Kidney glomerular epithelial cell (primary cell): Measurements from ENCODE around the gene SFXN3.

Experiments
- DNase-seq: peaks from one replicate; lab custom pipeline; 2025; lab: John Stamatoyannopoulos, UW

SFXN3 gene

GRCh38 chr10:101075775-101076174, 44.7 kb downstream of the SFXN3 start:
- DNase-seq = no peak

- no peak for DNase-seq
These were observed 45.6 kb downstream of the SFXN3 start for GRCh38 chr10:101076630-101077029.

GRCh38 chr10:101079874-101080273, 48.8 kb downstream of the SFXN3 start:
- no peak for DNase-seq

GRCh38 chr10:101080933-101081931, 50.2 kb downstream of the SFXN3 start:
- DNase-seq = peak; percentile 17

GRCh38 chr10:101085846-101086245, 54.8 kb downstream of the SFXN3 start:
- no peak for DNase-seq

GRCh38 chr10:101087376-101087775, 56.3 kb downstream of the SFXN3 start:
- no peak for DNase-seq

GRCh38 chr10:101087965-101088364, 56.9 kb downstream of the SFXN3 start:
- no peak for DNase-seq

GRCh38 chr10:101089520-101090299, 58.7 kb downstream of the SFXN3 start:
- DNase-seq = no peak

GRCh38 chr10:101090597-101090996, 59.6 kb downstream of the SFXN3 start:
- no peak for DNase-seq
